ENCODE measurements around the gene CD7.

DNA sequence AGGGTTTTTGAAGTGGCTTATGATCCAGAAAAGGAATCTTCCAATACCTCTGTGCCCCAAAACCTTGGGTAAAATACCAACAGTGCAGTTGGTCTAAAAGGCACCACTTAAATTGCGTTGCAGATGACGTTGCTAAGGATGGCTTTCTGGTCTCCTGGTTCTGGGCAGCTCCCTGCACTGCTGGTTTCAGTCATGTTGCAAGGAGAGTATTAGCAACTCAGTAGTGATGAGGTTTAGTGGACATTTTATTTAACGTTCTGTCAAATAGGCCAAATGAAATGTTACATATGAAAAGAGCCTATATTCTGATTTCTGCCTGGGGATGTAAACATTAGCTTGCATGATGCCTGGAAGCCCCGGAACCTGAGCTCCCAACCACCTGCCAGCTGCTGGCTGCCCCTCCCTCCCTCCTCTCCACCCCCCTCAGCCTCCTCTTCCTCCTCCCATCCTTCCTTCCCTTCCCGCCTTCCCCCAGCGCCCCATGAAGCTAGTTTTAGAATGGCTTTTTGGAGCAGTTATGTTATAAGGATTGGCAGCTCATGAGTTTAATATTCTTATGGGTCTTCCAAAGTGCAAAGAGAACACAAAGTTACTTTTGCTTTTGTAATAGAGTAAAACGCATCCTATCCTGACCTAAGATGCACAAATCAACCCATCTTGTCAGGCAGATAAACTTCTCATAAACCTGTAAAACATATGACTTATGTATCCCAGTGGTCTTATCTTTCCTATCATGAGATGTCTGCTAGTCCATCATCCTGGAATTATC lies 20.7 kb downstream of the CD7 start:
- no peak for TF ChIP-seq POLR2AphosphoS5 (IDR thresholded peaks at IDR 0.05; ENCODE audit: low read depth, low read length)
- TF ChIP-seq TAF1 (IDR thresholded peaks at IDR 0.05; ENCODE audit: borderline replicate concordance, insufficient read depth, low read length): no peak

All from PFSK-1 (cell line).